ENCODE data around the gene FAF1. TPM values are rescaled to one million over a fixed set of nuclear protein-coding genes. Genes with fewer than 3 reads are reported as not detected.
A peak's percentile ranks its signal among the peaks of the same experiment; 100 is the strongest.
"Not testable (repeated sequence)": the region's sequence is repeated elsewhere in the genome, so short reads cannot be mapped to it uniquely, and the experiment has no call there.

FAF1 gene
- total and polyA plus RNA-seq, 9 of the 15 experiments (the other 6 are each of a cell fraction or from before 2014, with no cell fraction given): 48.7 to 225 (median 118) TPM

DNA sequence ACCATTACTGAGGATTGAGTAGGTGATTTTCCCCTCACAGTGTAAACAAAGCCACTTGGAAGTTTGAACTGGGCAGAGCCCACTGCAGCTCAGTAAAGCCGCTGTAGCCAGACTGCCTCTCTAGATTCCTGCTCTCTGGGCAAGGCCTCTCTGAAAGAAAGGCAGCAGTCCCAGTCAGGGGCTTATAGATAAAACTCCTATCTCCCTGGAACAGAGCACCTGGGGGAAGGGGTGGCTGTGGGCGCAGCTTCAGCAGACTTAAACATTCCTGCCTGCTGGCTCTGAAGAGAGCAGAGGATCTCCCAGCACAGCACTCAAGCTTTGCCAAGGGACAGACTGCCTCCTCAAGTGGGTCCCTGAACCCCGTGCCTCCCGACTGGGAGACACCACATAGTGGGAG, 45.5 kb upstream of the FAF1 start:
- CTCF ChIA-PET (ENCODE audit: low intra/inter-chr PET ratio); TF ChIP-seq TEAD4 (CRISPR knock-in tag; IDR thresholded peaks at IDR 0.05; ENCODE audit: borderline replicate concordance); FOXM1 (CRISPR knock-in tag; IDR thresholded peaks at IDR 0.05; ENCODE audit: low read depth): not testable (repeated sequence)
- TF ChIP-seq ARID1B (IDR thresholded peaks at IDR 0.05) (peak; percentile 83), SOX6 (IDR thresholded peaks at IDR 0.05) (peak; percentile 12; the same call in 1 of the 2 replicates), SMARCA4 (IDR thresholded peaks at IDR 0.05) (0 out of 2 replicates have a peak, but pooled peaks have one; percentile 37), MTA2 (IDR thresholded peaks at IDR 0.05; ENCODE audit: low read depth) (peak; percentile 49; the same call in 1 of the 2 replicates), CHAMP1 (IDR thresholded peaks at IDR 0.05) (peak; percentile 38; the same call in 1 of the 2 replicates), TCF3 (CRISPR knock-in tag; IDR thresholded peaks at IDR 0.05) (peak; percentile 86), CBFA2T3 (IDR thresholded peaks at IDR 0.05) (peak; percentile 87), GATA2 (CRISPR knock-in tag; IDR thresholded peaks at IDR 0.05) (peak; percentile 55), NCOR1 (IDR thresholded peaks at IDR 0.05) (peak; percentile 77), POLR2AphosphoS5 (IDR thresholded peaks at IDR 0.05; ENCODE audit: control insufficient read depth, insufficient read depth, low read depth, low read length) (peak; percentile 59), CBFA2T2 (conservative IDR thresholded peaks at IDR 0.05) (peak; percentile 84), TEAD4 (IDR thresholded peaks at IDR 0.05; ENCODE audit: low read length) (peak; percentile 62; the same call in 1 of the 2 replicates), FOXM1 (IDR thresholded peaks at IDR 0.05; ENCODE audit: low read depth) (0 out of 2 replicates have a peak, but pooled peaks have one; percentile 29), TEAD1 (CRISPR knock-in tag; IDR thresholded peaks at IDR 0.05) (peak in 1 of 2 experiments; percentile 83; a peak in 2 of 4 replicates), TAL1 (IDR thresholded peaks at IDR 0.05) (peak; percentile 84), EP300 (IDR thresholded peaks at IDR 0.05; ENCODE audit: low read length) (peak; percentile 10; the same call in 1 of the 2 replicates), SMAD4 (CRISPR knock-in tag; conservative IDR thresholded peaks at IDR 0.05) (peak; percentile 47; the same call in 1 of the 2 replicates), CBX3 (IDR thresholded peaks at IDR 0.05; ENCODE audit: borderline replicate concordance in 1 of 2, low read length in 2 of 2) (peak in 1 of 2 experiments; percentile 27; a peak in 1 of 3 replicates), SMARCE1 (IDR thresholded peaks at IDR 0.05) (peak; percentile 14; the same call in 1 of the 2 replicates)

More for the DNA sequence above, 45.5 kb upstream of the FAF1 start:
- Histone ChIP-seq H3K9ac (ENCODE audit: insufficient read depth in 1 of 2, low read depth in 2 of 2, low read length in 2 of 2) (peak overlapping the region in 1 of 2 experiments; percentile 10; a peak in 1 of 4 replicates), H2AFZ (ENCODE audit: low read depth, low read length) (peak overlapping the region; percentile 28; the same call in 1 of the 2 replicates)
- in situ Hi-C loops (cut with MboI); H3K9me3 ChIP-seq (replicated peaks; ENCODE audit: control insufficient read depth, insufficient read depth, low read depth, low read length); H3K4me1 ChIP-seq (replicated peaks in 1 of 2; ENCODE audit: control insufficient read depth in 2 of 2, insufficient read depth in 2 of 2, low read length in 2 of 2); H3K4me2 ChIP-seq (ENCODE audit: insufficient read depth, low read length); H3K4me3 ChIP-seq; H3K79me2 ChIP-seq (ENCODE audit: control insufficient read depth, insufficient read depth, low read length); intact Hi-C loops (cut with micrococcal nuclease); H3K27ac ChIP-seq (ENCODE audit: extremely low read depth, low read depth, low read length); H3K27me3 ChIP-seq (ENCODE audit: control insufficient read depth in 2 of 2, insufficient read depth in 2 of 2, low read length in 2 of 2); BruUV-seq (replicated peaks); H3K9me1 ChIP-seq (ENCODE audit: control insufficient read depth, insufficient read depth, low read length); H4K20me1 ChIP-seq (replicated peaks; ENCODE audit: control insufficient read depth, insufficient read depth, low read length); FAIRE-seq; H3K36me3 ChIP-seq (ENCODE audit: control insufficient read depth, insufficient read depth, low read length): not testable (repeated sequence)
- POLR2A ChIA-PET: interaction anchor here (1.5 kb wide), 1 partner anchor 28 kb away, joined by 4 read pairs; no protein-coding TSS in a partner anchor
- ATAC-seq: peak; percentile 29; the same call in 1 of the 3 replicates
- 42% methylated on average over 4 of the region's 4 CpGs for WGBS (ENCODE audit: insufficient coverage, low coverage, missing lambda C conversion rate)
- DNase-seq (ENCODE audit: extremely low read depth in 1 of 4, low spot score in 3 of 4): peak in 1 of 4 experiments; percentile 65

All from K562 (cell line).